ENCODE results near the gene RBP3. TPM values are rescaled to one million over a fixed set of nuclear protein-coding genes. Genes with fewer than 3 reads are reported as not detected.

RBP3 gene
- polyA plus RNA-seq, 1 donor from 2014 or later, result not detected

DNA sequence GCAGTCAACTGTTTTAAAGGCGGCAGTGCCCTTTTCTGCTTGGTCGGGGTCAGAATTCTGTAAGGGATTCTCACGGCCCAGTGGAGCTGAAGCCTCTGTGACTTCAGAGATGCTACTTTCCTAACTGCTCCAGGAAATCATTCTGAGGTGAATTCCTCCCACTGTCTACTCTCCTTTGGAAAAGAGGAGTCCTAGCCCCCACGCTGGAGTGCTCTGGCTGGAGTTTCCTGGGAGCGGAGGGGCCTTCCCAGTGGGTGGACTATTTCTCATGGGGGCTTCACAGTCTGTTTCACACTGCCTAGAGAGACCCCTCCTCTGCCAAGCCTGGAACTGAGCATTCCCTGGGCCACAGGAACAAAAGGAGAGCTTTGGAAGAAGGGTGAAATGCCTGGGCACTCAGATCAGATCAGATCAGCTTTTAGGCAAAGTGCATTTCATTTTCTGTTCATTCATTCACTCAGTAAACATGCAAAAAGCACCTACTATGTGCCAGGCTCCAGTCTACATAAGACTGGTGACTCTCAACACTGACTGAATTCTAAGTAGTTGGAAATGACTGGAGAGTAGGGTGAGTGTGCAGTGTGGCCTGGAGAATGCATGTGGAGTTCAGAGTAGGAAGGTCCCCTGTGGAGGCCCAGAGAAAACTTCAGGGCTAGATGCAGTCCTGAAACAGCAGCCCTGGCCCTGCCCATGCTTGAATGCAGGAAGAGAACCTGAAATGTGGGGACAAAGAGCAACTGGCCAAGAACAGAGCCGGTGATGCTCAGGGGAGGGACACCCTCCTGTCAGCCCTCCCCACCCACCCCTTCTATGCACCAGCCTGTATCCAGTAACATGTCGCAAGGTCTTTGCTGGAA, 23.7 kb downstream of the RBP3 start:
- Histone ChIP-seq H3K9me3 (ENCODE audit: low read length) (no peaks in the 10 kb centered on the region), H3K9ac (ENCODE audit: low read length) (no peak overlapping the region), H3K79me2 (replicated peaks; ENCODE audit: insufficient read depth, low read length) (no peaks in the 10 kb centered on the region), H3K4me3 (ENCODE audit: low read length) (no peak overlapping the region), H3F3A (ENCODE audit: insufficient read depth, low read length, poor library complexity, severe bottlenecking) (no peaks in the 10 kb centered on the region), H3K36me3 (ENCODE audit: insufficient read depth, low read length) (no peaks in the 10 kb centered on the region), H3K9me2 (ENCODE audit: insufficient read depth, low read length) (no peaks in the 10 kb centered on the region), H3K27ac (ENCODE audit: low read length) (no peak overlapping the region), H3K27me3 (ENCODE audit: insufficient read depth, low read depth, low read length) (no peaks in the 10 kb centered on the region), H4K20me1 (ENCODE audit: insufficient read depth) (no peaks in the 10 kb centered on the region), H2AFZ (ENCODE audit: low read depth, low read length) (no peak overlapping the region), H3K4me2 (ENCODE audit: low read length) (no peak overlapping the region)
- TF ChIP-seq RAD21 (conservative IDR thresholded peaks at IDR 0.05), result no peak
- no peak for TF ChIP-seq EP300 (conservative IDR thresholded peaks at IDR 0.05; ENCODE audit: poor library complexity, severe bottlenecking)
- TF ChIP-seq MXI1 (conservative IDR thresholded peaks at IDR 0.05; ENCODE audit: poor library complexity, severe bottlenecking), result no peak
- TF ChIP-seq TAF1 (IDR thresholded peaks at IDR 0.05; ENCODE audit: low read depth), result no peak
- TF ChIP-seq SMC3 (conservative IDR thresholded peaks at IDR 0.05; ENCODE audit: poor library complexity), result no peak
- TF ChIP-seq EZH2 (IDR thresholded peaks at IDR 0.05; ENCODE audit: borderline replicate concordance, insufficient read depth, low read length, poor library complexity, severe bottlenecking), result no peak
- TF ChIP-seq POLR2AphosphoS5 (IDR thresholded peaks at IDR 0.05), result no peak
- TF ChIP-seq, protein P1, sequence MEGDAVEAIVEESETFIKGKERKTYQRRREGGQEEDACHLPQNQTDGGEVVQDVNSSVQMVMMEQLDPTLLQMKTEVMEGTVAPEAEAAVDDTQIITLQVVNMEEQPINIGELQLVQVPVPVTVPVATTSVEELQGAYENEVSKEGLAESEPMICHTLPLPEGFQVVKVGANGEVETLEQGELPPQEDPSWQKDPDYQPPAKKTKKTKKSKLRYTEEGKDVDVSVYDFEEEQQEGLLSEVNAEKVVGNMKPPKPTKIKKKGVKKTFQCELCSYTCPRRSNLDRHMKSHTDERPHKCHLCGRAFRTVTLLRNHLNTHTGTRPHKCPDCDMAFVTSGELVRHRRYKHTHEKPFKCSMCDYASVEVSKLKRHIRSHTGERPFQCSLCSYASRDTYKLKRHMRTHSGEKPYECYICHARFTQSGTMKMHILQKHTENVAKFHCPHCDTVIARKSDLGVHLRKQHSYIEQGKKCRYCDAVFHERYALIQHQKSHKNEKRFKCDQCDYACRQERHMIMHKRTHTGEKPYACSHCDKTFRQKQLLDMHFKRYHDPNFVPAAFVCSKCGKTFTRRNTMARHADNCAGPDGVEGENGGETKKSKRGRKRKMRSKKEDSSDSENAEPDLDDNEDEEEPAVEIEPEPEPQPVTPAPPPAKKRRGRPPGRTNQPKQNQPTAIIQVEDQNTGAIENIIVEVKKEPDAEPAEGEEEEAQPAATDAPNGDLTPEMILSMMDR (IDR thresholded peaks at IDR 0.05; ENCODE audit: poor library complexity, severe bottlenecking), result no peak
- TF ChIP-seq, protein P2, sequence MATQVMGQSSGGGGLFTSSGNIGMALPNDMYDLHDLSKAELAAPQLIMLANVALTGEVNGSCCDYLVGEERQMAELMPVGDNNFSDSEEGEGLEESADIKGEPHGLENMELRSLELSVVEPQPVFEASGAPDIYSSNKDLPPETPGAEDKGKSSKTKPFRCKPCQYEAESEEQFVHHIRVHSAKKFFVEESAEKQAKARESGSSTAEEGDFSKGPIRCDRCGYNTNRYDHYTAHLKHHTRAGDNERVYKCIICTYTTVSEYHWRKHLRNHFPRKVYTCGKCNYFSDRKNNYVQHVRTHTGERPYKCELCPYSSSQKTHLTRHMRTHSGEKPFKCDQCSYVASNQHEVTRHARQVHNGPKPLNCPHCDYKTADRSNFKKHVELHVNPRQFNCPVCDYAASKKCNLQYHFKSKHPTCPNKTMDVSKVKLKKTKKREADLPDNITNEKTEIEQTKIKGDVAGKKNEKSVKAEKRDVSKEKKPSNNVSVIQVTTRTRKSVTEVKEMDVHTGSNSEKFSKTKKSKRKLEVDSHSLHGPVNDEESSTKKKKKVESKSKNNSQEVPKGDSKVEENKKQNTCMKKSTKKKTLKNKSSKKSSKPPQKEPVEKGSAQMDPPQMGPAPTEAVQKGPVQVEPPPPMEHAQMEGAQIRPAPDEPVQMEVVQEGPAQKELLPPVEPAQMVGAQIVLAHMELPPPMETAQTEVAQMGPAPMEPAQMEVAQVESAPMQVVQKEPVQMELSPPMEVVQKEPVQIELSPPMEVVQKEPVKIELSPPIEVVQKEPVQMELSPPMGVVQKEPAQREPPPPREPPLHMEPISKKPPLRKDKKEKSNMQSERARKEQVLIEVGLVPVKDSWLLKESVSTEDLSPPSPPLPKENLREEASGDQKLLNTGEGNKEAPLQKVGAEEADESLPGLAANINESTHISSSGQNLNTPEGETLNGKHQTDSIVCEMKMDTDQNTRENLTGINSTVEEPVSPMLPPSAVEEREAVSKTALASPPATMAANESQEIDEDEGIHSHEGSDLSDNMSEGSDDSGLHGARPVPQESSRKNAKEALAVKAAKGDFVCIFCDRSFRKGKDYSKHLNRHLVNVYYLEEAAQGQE (IDR thresholded peaks at IDR 0.05; ENCODE audit: borderline replicate concordance), result no peak

GRCh38 chr10:47372726-47373125, 24.6 kb downstream of the RBP3 start:
- no peaks in the 10 kb centered on the region for H3K9me3 ChIP-seq (ENCODE audit: low read length)
- no peak overlapping the region for H3K4me2 ChIP-seq (ENCODE audit: low read length)

More at GRCh38 chr10:47372726-47373125, 24.6 kb downstream of the RBP3 start:
- Histone ChIP-seq H3K9ac (ENCODE audit: low read length) (no peak overlapping the region), H3F3A (ENCODE audit: insufficient read depth, low read length, poor library complexity, severe bottlenecking) (no peaks in the 10 kb centered on the region), H3K27me3 (ENCODE audit: insufficient read depth, low read depth, low read length) (no peaks in the 10 kb centered on the region), H4K20me1 (ENCODE audit: insufficient read depth) (no peaks in the 10 kb centered on the region), H2AFZ (ENCODE audit: low read depth, low read length) (no peak overlapping the region), H3K27ac (ENCODE audit: low read length) (no peak overlapping the region), H3K9me2 (ENCODE audit: insufficient read depth, low read length) (no peaks in the 10 kb centered on the region), H3K4me3 (ENCODE audit: low read length) (no peak overlapping the region), H3K36me3 (ENCODE audit: insufficient read depth, low read length) (no peaks in the 10 kb centered on the region), H3K79me2 (replicated peaks; ENCODE audit: insufficient read depth, low read length) (no peaks in the 10 kb centered on the region)
- no peak for TF ChIP-seq TAF1 (IDR thresholded peaks at IDR 0.05; ENCODE audit: low read depth)
- TF ChIP-seq, protein P2 (IDR thresholded peaks at IDR 0.05; ENCODE audit: borderline replicate concordance), result no peak
- TF ChIP-seq EP300 (conservative IDR thresholded peaks at IDR 0.05; ENCODE audit: poor library complexity, severe bottlenecking), result no peak
- no peak for TF ChIP-seq EZH2 (IDR thresholded peaks at IDR 0.05; ENCODE audit: borderline replicate concordance, insufficient read depth, low read length, poor library complexity, severe bottlenecking)
- TF ChIP-seq POLR2AphosphoS5 (IDR thresholded peaks at IDR 0.05), result no peak
- no peak for TF ChIP-seq SMC3 (conservative IDR thresholded peaks at IDR 0.05; ENCODE audit: poor library complexity)
- TF ChIP-seq, protein P1 (IDR thresholded peaks at IDR 0.05; ENCODE audit: poor library complexity, severe bottlenecking), result no peak
- TF ChIP-seq MXI1 (conservative IDR thresholded peaks at IDR 0.05; ENCODE audit: poor library complexity, severe bottlenecking), result no peak
- TF ChIP-seq RAD21 (conservative IDR thresholded peaks at IDR 0.05), result no peak

All from neural cell (in vitro differentiated cells).